ENCODE results near the gene KDELR1.
A peak's percentile ranks its signal among the peaks of the same experiment; 100 is the strongest.
"Not testable (repeated sequence)": the region's sequence is repeated elsewhere in the genome, so short reads cannot be mapped to it uniquely, and the experiment has no call there.

The KDELR1 gene

DNA sequence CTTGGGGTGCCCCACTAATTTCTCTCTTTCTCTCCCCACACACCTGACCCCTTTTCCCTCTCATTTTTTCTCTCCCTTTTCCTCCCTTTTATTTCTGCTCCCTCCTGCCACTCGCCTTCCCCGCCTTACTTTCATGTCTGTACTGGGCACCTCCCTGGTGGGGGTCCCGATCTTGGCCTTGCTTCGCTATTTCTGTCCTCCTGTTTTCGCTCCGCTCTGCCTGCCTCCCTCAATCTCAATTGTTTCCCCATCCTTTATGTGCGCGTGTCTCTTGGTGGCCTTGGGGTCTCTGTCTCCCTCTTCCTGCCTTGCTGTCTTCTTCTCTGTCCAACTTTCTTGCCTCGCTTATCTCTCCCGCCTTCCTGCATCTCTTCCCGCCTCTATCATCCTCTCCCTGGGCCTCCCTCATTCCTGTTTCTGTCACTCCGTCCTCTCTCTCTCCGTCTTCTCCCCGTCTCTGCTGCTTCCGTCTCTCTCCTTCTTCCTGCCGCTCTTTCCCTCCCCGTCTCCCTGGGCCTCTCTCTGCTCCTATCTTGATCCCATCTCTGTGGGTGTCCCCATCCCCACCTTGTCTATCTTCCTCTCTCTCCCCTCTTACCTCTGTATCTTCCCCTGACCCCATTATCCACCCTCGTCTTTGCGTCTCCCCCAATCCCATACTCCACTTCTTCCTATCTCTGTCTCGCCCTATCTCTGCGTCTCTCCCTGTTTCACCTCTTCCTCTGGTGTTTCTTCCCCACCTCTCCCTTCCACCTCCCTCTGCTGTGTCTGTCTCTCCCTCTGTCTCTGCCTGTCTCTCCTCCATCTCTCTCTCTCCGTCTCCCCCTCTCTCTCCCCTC lies 6.1 kb upstream of the KDELR1 start:
- no peak for DNase-seq

DNA sequence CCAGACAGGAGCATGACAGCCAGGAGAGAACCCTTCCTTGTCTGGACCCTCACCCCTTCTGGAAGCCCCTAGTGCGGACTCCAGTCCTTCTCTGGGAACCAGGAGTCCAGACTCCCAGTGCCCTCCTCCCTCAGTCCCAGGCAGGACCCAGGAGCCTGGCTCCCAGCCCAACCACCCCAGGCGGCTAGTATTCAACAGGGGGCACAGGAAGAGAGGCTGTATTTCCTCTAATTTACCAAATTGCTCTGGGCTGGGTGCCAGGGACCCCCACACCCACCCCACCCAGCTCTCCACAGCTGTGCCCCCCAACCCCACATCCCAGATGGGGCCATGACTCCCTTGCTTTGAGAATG lies 5.4 kb upstream of the KDELR1 start:
- DNase-seq = no peak

DNA sequence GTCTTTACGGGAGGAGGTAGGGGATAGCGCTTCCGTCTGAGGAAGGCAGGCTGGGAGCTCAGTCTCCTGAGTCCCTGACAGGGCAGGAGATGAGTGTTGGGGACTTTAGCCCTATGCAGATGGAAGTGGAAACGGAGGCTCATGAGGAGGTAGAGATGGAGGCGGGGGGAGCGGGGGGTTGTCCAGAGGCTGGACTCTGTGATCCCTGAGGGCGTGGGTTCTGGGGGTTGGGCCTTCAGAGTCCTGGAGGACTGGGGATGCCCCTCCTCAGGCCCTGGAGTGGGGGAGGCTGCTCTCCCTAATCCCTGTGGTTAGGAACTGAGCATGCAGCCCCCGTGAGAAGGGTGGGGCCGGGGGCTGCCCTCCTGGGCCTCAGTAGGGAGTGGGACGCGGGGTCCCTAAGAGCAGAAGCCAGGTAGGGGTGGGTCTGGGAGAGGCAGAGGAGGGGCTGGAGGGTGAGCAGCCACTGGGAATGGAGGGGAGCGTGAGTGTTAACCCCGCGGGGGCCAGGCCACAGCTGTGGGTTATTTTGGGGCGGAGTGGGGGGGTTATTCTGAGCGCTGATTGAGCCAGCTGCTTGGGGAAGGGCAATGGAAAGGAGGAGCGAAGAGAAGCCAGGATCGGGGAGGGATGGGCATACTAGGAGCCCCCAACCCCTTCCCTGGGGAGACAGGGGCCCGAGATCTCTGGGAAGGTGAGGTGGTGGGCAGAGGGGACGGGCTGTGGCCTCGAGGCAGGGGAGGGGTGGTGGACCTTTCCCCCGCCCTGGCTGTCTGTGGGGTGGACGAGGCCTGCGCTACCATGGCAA lies 4.9 kb upstream of the KDELR1 start:
- no peak for DNase-seq

DNA sequence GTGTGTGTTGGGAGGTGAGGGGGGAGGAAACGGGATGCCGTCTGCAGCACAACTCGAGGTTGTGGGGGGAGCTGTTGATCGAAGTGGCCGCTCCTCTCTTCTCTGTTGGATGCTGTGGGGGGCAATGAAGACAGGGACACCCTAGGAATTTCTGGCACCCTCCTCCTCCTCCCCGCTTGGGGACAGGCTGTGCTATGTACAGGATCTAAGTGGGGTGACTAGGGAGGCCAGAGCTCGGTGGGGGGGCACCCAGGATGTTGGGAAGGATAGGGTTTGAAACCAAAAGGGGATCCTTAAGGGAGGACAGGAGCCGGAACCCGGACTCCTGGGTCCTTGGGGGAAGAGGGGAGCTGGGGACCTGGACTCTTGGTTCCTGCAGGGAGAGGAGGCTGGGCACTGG lies 4.1 kb upstream of the KDELR1 start:
- no peak for DNase-seq

DNA sequence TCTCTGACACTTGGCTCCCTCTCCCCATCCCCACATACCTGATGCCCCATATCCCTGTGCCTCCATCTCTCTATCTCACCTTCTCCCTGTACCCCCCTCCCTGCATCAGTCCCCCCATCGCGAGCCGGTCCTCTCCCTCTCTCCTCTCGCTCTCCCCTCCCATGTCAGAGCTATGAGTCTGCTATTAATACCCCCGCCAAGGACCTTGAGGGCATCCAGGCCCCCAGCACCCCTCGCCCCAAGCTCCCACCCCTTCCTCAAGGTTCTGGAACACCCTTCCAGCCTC lies 3.8 kb upstream of the KDELR1 start:
- DNase-seq = no peak

DNA sequence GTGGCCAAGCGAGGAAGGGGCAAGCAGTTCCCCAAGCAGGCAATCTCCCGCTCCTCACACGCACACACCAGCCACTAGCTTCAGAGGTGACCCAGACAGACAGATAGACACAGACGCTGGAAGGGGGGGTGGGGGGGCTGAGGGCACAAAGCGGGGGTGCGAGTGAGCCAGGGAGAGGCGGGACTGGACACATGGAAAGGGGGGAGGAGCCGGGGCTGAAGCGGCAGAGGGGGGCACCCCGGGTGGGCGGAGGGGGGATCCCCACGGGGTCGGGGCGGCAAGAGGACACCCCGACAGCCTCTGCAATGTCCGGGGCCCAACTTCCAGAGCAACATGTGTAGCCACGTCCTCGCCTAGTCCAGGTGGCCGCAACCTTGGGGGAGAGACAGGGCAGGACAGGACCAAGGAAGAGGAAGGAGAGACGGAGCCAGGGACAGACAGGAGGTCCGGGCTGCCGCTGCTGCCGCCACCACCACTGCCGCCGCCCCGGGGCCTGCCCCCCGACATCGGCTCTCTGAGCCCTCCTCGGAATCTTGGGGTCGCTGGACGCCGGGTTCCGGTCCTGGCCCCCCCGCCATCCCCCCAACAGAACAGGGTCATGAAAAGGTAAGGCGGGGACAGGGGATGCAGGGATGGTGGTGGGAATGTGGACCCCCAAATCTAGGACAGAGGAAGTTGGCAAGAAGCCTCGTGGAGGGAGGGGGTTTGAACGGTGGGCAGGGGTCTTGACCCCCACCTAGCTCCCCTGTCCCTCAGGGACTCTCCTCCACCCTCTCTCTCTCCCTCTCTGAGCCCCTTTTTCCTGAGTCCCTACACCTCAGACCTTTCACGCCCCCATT lies 3.2 kb upstream of the KDELR1 start:
- no peak for DNase-seq

DNA sequence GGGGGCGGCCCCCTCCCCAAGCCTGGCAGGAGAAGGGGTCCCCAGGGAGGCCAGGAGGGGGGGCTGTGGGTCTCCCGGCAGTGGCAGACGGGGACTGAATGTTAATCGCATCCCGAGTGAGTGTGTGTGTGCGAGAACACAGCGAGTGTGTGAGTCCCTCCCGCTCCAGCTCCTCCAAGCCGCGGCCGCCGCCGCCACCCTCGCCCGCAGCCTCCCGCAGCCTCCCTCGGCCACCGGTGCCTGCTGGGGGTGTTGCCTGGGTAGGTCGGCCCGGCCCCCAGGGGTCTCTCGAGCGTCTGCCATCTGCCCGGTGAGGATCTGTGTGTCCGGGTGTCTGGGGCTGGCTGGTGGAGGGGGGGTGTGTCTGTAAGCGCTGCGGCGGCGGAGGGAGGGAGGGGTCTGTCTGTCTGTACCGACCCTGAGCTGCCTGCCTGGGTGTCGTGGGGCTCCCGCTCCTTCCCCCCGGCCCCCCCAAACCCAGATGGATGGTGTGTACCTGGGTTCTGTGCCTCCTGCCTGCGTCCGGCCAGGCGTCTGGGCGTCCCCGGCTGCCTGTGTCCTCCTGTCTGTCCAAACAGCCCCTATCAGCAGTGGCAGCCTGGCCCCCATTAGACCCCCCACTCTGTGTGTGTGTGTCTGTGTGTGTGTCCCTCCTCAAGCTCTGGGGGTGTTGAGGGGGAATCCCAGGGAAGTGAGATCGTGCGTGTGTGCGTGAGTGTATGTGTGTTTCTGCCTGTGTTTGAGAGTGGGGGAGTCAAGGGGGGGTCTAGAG lies 2.4 kb upstream of the KDELR1 start, which contains the start of gene GRIN2D:
TSS of gene GRIN2D (plus strand) at position 110 of the 772 bp plus-strand sequence. CDS start 4,725 bp downstream, outside the sequence.
- peak; percentile 51 for DNase-seq

DNA sequence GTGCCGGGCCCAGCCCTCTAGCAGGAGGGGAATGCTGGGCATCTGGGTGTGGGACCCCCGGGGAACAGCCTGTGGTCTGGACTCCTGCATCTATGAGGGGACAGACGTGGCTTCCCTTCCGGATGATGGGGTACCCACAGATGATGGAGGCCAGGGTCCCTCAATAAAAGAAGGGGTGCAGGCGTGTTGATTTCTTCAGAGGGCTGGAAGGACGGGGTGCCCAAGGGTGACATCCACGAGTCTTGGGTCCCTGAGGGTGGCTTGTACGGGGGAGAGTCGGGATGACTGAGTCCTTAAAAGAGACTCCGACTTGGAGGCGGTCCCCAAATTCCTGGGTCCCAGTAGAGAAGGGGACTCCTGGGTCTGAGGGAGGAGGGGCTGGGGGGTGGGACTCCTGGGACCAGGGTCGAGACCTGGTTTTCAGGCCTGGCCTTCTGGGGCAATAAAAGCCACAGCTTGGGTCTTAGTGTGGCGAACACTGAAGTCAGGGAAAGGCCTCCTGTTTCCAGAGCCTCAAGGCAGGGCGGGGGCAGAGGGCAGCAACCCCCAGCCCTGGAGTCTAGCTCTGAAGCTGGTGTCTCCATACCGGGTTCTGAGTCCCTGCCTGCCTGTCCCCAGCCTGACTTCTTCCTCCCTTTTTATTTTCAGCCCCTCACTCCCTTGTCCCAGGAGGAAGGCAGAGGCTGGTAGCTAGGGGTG lies 1.7 kb upstream of the KDELR1 start:
- DNase-seq = no peak

DNA sequence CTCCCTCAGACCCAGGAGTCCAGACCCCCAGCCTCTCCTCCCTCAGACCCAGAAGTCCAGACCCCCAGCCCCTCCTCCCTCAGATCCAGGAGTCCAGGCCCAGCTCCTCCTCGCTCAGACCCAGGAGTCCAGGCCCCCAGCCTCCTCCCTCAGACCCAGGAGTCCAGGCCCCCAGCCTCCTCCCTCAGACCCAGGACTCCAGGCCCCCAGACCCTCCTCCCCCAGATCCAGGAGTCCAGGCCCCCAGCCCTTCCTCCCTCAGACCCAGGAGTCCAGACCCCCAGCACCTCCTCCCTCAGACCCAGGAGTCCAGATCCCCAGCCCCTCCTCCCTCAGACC lies 624 bp upstream of the KDELR1 start:
- not testable (repeated sequence) for DNase-seq

DNA sequence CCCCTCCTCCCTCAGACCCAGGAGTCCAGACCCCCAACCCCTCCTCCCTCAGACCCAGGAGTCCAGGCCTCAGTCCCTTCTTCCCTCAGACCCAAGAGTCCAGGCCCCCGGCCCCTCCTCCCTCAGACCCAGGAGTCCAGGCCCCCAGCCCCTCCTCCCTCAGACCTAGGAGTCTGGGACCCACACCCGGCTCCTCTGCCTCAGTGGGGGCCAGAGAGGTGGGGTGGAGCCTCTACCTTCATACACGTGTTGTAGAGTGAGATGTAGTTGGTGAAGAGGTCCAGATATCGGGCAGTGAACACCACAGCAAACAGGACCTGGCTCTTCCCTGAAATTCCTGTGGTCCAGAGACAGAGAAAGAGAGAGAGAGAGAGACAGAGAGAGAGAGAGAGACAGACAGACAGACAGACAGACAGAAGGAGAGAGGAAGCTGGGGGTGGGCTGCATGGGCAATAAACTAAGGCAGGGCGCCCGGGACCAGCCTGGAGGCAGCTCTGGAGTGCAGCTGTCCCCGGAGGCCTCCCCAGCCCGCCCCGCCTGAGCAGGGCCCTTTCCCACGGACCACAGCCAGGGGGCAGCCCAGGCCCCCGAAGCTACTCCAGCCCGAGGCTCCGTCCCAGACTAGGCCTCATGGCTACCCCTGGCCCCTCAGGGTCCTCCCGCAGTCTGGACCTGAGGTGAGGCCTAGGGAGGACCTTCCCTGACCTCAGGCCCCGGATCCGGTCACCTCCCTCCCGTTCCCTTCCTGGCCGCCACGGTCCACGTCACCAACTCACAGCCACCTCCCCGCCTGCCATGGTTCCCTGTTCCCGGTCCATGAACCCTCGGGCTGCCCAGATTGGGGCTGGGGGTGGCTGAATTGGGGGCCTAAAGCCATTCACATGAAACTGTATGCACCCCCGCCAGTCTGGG lies 907 bp downstream of the KDELR1 start:
- DNase-seq = peak; percentile 63

DNA sequence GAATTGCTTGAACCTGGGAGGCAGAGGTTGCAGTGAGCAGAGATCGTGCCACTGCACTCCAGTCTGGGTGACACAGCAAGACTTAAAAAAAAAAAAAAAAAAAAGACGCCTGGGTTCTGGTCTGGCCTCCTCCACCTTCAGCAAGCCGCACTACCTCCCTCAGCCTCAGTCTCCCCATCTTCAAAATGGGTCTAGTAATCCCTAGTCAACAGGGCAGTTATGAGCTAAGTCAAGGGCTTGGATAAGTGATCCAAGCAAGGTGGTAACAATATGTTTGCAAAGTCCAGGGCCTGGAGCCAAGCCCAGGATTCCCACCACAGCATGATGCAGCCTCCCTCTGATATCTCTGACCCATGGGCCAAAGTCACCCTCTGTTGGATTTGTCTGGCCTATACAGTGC lies 4.4 kb downstream of the KDELR1 start:
- DNase-seq = no peak

DNA sequence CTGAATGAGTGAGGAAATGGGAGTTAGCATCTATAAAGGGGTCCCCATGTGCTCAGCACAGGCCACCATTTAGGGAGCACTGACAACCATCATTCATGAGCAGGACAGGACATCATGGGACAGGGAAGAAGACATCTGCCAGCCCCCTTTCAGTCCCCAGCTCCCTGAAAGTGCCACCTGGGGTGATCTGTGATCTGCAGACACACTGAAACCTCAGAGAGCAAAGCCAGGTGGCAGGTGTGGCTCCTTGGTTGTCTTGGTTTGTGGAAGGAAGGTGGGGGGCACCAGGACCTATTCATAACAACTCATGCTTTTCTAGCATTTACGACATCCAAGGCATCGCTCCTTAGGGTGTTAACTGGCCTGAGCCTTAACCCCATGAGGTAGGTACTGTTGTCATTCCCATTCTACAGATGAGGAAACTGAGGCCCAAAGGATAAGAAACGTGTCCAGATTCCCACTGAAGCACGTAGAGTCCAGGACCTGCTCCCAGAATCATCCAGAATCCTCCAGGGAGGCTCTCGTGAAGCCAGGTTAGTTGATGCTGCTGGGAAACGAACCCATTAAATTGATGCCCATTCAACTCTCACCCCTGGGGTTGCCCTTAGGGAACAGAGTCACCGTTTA lies 5.8 kb downstream of the KDELR1 start:
- DNase-seq = no peak

DNA sequence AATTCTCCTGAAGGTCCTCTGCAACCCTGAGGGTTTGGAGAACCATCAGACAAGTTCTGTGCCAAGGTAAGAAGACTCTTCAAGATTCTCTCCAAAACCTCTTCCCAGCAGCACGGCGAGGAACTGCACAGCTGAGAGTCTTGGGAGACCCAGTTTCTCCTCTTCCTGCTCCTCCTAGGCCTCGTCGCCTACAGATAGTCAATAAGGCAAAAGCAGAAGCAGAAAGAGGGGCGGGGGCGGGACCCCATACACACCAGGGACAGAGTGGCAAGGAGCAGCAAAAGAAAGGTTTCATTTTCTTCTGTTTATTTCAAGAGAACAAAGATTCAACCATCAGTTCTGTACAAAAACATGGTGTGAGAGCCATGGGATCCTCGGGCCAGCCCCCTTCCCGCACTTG lies 9.1 kb downstream of the KDELR1 start:
- DNase-seq = no peak

DNA sequence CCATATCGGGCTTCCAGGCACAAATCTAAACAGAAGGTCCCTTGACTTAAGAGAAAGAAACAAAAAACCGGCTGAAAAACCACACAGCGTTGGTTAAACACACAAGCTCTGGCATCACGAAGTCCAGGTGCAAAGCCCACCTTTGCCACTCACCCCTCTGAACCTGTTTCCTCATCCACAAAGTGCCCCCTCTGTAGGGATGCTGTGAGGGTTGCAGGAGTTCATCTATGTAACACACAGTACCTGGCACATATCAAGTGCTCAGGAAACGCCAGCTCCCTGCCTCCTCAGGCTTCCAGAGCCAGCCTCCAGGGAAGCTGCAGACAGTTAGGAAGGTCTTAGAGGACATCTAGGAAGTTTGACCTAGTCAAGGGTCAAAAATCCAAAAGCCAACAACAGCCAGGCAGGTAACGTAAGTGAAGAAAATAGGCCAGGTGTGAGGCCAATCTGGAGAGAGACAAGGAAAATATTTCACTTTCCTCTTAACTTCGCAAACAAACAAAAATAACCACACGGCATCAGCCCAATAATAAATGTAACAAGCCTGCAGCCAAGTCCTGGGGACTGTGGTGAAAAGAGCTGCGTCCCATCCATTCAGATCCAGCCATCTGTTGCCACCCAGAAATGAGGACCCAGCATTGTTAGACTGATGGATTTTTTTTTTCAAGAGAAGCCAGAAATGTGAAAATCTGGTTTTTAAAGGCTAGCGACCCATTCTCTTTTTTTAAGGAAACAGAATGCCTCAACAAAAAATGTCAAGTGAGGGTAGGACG lies 10.0 kb downstream of the KDELR1 start:
- no peak for DNase-seq

DNA sequence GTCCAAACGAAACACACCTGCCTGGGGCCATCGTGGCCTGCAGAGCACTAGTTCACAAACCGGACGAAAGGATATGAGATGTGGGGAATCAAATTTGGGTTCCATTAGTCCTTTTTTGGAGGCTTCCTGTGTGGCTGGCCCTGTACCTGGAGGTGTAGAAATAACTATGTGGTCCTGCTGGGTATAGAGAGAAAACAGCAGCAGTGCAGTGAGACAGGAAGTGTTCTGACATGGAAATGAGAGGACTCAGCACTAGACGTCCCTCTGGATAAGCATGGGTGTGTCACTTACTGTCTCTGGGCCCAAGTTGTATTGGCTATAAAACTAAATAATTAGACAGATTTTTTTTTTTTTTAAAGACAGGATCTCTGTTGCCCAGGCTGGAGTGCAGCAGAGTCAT lies 12.3 kb downstream of the KDELR1 start:
- no peak for DNase-seq

DNA sequence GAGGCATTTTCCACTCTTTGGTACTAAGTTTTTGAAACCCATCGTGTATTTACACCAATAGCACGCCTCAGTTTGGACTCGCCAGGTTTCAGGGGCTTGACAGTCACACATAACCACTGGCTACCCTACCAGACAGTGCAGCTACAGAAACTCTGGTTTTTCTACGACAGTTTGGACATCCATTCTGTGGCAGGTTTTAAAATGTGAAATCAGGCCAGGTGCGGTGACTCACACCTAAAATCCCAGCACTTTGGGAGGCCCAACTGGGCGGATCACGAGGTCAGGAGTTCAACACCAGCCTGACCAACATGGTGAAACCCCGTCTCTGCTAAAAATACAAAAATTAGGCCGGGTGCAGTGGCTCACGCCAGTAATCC lies 13.2 kb downstream of the KDELR1 start:
- no peak for DNase-seq

DNA sequence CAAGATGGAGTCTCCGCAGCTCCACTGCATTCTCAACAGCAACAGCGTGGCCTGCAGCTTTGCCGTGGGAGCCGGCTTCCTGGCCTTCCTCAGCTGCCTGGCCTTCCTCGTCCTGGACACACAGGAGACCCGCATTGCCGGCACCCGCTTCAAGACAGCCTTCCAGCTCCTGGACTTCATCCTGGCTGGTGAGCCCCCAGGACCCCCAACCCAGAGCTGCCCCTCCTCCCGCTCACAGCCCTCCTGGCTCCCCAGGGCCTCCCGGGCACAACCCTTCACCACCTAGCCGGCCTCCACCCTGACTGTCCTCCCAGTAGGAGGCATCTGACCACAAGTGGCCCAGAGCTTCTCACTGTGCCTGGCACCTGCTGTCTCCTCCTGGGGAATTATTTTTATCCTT lies 17.8 kb downstream of the KDELR1 start:
- DNase-seq = no peak

DNA sequence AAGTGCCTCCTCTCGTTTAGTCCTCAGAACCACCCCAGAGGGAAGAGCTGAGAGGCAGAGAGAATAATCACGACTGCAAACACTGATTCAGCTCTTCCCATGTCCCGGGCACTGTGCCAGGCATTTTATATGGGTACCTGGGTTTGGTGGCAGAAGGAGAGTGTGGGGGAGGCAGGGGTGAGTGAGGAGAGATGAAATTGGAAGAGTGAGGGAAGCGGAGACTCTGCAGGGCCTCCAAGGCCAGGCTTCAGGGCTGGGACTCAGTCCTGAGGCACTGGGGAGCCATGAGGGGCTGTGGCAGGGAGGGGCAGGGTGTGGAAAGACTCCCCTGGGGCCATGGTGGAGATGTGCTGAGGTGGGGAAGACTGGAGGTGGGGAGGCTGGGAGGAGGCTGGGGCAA lies 18.4 kb downstream of the KDELR1 start:
- DNase-seq = peak; percentile 28

DNA sequence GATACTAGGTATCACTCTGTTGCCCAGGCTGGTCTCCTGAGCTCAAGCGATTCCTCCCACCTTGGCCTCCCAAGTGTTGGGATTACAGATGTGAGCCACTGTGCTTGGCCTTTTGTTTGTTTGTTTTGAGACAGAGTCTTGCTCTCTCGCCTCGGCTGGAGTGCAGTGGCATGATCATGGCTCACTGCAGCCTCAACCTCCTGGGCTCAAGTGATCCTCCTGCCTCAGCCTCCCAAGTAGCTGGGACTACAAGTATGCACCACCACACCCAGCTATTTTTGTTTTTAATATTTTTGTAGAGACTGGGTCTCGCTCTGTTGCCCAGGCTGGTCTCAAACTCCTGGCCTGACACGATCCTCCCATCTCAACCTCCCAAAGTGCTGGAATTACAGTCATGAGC lies 19.6 kb downstream of the KDELR1 start:
- not testable (repeated sequence) for DNase-seq

DNA sequence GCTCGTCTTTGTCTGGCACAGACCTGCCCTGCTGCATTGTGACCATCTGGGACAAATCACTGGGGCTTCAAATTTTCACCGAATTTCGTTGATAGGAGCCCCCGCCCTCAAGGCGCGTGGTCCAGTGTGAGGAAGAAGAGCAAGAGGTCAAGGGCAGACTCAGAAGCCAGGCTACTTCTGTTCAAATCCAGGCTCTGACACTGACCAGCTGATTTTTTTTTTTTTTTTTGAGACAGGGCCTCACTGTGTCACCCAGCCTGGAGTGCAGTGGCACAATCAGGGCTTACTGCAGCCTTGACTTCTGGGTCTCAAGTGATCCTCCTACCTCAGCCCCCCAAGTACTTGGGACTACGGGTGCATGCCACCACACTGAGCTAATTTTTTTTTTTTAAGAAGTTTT lies 20.0 kb downstream of the KDELR1 start:
- no peak for DNase-seq

Measured in fibroblast of skin of right quadriceps (primary cell).